H1 (cell line): Measurements from ENCODE around the gene CACNA2D1. TPM values are rescaled to one million over a fixed set of nuclear protein-coding genes. Genes with fewer than 3 reads are reported as not detected.

Experiments
- CTCF ChIA-PET: fragments of 300-600 bp; sonication (Branson Sonifier 250); formaldehyde crosslinking; loops from one replicate; lab custom pipeline; 2021; ENCODE audit not compliant: partially characterized antibody; lab: Charles Lee
- POLR2A ChIA-PET: fragments of 300-600 bp; sonication (Branson Sonifier 250); formaldehyde crosslinking; loops from one replicate; lab custom pipeline; 2021; ENCODE audit warnings: inconsistent platforms; ENCODE audit not compliant: partially characterized antibody; lab: Charles Lee
- DNase-seq, 2 experiments: peaks; one replicate each; pipeline versions ENCODE4 v3.0.0 to v3.0.0-alpha.2; 2010 to 2022; ENCODE audit warnings: low spot score in 2 of 2, low read depth in 1 of 2, mixed read lengths in 1 of 2
- FAIRE-seq: peaks from 2 replicates; lab custom pipeline; 2011; peaks lifted over from hg19 to GRCh38; lab: Jason Lieb, UNC
- H2AFZ ChIP-seq: 2 replicates; pipeline ENCODE4 v1.8.1; 2012; ENCODE audit warnings: low read length, inconsistent platforms
- H2AK5ac ChIP-seq: 2 replicates; pipeline ENCODE4 v1.6.1; 2013; ENCODE audit warnings: low read depth, low read length
- H2BK120ac ChIP-seq: replicated peaks from 2 replicates; pipeline ENCODE3; 2013; ENCODE audit warnings: low read depth, low read length, inconsistent platforms
- H2BK12ac ChIP-seq: 2 replicates; pipeline ENCODE4 v1.6.1; 2013; ENCODE audit warnings: low read depth, low read length
- H2BK15ac ChIP-seq: 2 replicates; pipeline ENCODE4 v1.6.1; 2013; ENCODE audit warnings: low read length
- H2BK20ac ChIP-seq: 2 replicates; pipeline ENCODE4 v1.6.1; 2013; ENCODE audit warnings: low read length
- H2BK5ac ChIP-seq: 2 replicates; pipeline ENCODE4 v1.6.1; 2013; ENCODE audit warnings: low read depth, low read length
- H3K14ac ChIP-seq: 2 replicates; pipeline ENCODE4 v1.6.1; 2013; ENCODE audit warnings: inconsistent platforms; ENCODE audit not compliant: insufficient read length
- H3K18ac ChIP-seq: 2 replicates; pipeline ENCODE4 v1.6.1; 2013; ENCODE audit warnings: low read length; ENCODE audit errors: extremely low read depth
- H3K23ac ChIP-seq: 2 replicates; pipeline ENCODE4 v1.6.1; 2013; ENCODE audit warnings: inconsistent platforms; ENCODE audit not compliant: insufficient read length
- H3K23me2 ChIP-seq: 2 replicates; pipeline ENCODE4 v1.6.1; 2013; ENCODE audit warnings: low read depth, low read length
- H3K27ac ChIP-seq: 2 replicates; pipeline ENCODE4 v1.6.1; 2011; ENCODE audit warnings: low read depth, low read length, inconsistent platforms
- H3K27me3 ChIP-seq, 4 experiments: replicated peaks in 1 of 4; 1 replicate in 1 of 4; 2 replicates in 3 of 4; pipeline versions ENCODE4 v1.6.1 to v1.8.1; 2011 to 2013; ENCODE audit warnings: low read length in 3 of 4, mild to moderate bottlenecking in 3 of 4, inconsistent platforms in 2 of 4, mixed read lengths in 2 of 4, moderate library complexity in 1 of 4; ENCODE audit not compliant: control insufficient read depth in 3 of 4, insufficient read depth in 3 of 4; ENCODE audit errors: extremely low read depth in 1 of 4
- H3K36me3 ChIP-seq, 4 experiments: 2 replicates each; pipeline versions ENCODE4 v1.6.1 to v1.8.1; 2011 to 2013; ENCODE audit warnings: mild to moderate bottlenecking in 4 of 4, low read length in 3 of 4, moderate library complexity in 2 of 4, control low read depth in 1 of 4, inconsistent platforms in 1 of 4; ENCODE audit not compliant: insufficient read depth in 4 of 4, control insufficient read depth in 2 of 4
- H3K4ac ChIP-seq: replicated peaks from 2 replicates; pipeline ENCODE3; 2013; ENCODE audit warnings: low read length, low read depth, mixed read lengths, inconsistent platforms; ENCODE audit not compliant: insufficient read length
- H3K4me1 ChIP-seq, 4 experiments: replicated peaks in 1 of 4; 1 replicate in 1 of 4; 2 replicates in 3 of 4; pipeline versions ENCODE4 v1.6.1 to v1.8.1; 2011 to 2013; ENCODE audit warnings: low read length in 3 of 4, inconsistent platforms in 2 of 4, mixed read lengths in 1 of 4; ENCODE audit not compliant: insufficient read depth in 4 of 4, control insufficient read depth in 3 of 4
- H3K4me2 ChIP-seq, 2 experiments: 2 replicates each; pipeline versions ENCODE4 v1.6.1 to v1.8.1; 2011 to 2013; ENCODE audit warnings: low read depth in 2 of 2, low read length in 2 of 2, control low read depth in 1 of 2, inconsistent platforms in 1 of 2, mild to moderate bottlenecking in 1 of 2; ENCODE audit not compliant: insufficient read depth in 1 of 2
- H3K4me3 ChIP-seq, 4 experiments: fragments of 200-600, 300-600 bp in 1 of 4; sonication (generic), shearing (Covaris generic), sonication (Bioruptor Twin) in 1 of 4; 2 replicates each; pipeline versions ENCODE4 v1.5.1 to v1.8.1; 2011 to 2016; ENCODE audit warnings: low read length in 4 of 4, low read depth in 3 of 4, control low read depth in 2 of 4, inconsistent platforms in 2 of 4, mild to moderate bottlenecking in 2 of 4, mixed read lengths in 1 of 4, moderate library complexity in 1 of 4; ENCODE audit not compliant: insufficient read depth in 2 of 4; ENCODE audit errors: extremely low read depth in 1 of 4
- H3K56ac ChIP-seq: replicated peaks from 2 replicates; pipeline ENCODE3; 2013; ENCODE audit warnings: low read depth, mild to moderate bottlenecking, mixed read lengths, low read length, inconsistent platforms; ENCODE audit not compliant: insufficient read length
- H3K79me1 ChIP-seq: 2 replicates; pipeline ENCODE4 v1.6.1; 2013; ENCODE audit warnings: low read depth, low read length, control low read depth
- H3K79me2 ChIP-seq, 2 experiments: 2 replicates each; pipeline versions ENCODE4 v1.6.1 to v1.8.1; 2012 to 2013; ENCODE audit warnings: low read length in 2 of 2, mild to moderate bottlenecking in 2 of 2, inconsistent platforms in 1 of 2; ENCODE audit not compliant: insufficient read depth in 2 of 2, control insufficient read depth in 1 of 2
- H3K9ac ChIP-seq, 4 experiments: replicated peaks in 1 of 4; 1 replicate in 1 of 4; 2 replicates in 3 of 4; pipeline versions ENCODE4 v1.6.1 to v1.8.1; 2011 to 2013; ENCODE audit warnings: low read depth in 3 of 4, low read length in 3 of 4, control low read depth in 2 of 4, mild to moderate bottlenecking in 2 of 4, moderate library complexity in 2 of 4, inconsistent platforms in 1 of 4; ENCODE audit errors: extremely low read depth in 1 of 4
- H3K9me3 ChIP-seq, 2 experiments: 2 replicates each; pipeline versions ENCODE4 v1.6.1 to v1.8.1; 2012 to 2013; ENCODE audit warnings: mild to moderate bottlenecking in 2 of 2, moderate library complexity in 2 of 2, control low read depth in 1 of 2, inconsistent platforms in 1 of 2, low read depth in 1 of 2, low read length in 1 of 2, mixed read lengths in 1 of 2; ENCODE audit not compliant: insufficient read depth in 2 of 2
- H4K20me1 ChIP-seq, 2 experiments: replicated peaks in 1 of 2; 2 replicates each; pipeline versions ENCODE3 to v1.8.1; 2011 to 2013; ENCODE audit warnings: inconsistent platforms in 2 of 2, low read length in 2 of 2, mild to moderate bottlenecking in 1 of 2; ENCODE audit not compliant: insufficient read depth in 2 of 2, control insufficient read depth in 1 of 2
- H4K5ac ChIP-seq: 2 replicates; pipeline ENCODE4 v1.6.1; 2013; ENCODE audit warnings: low read length, low read depth, mixed read lengths, inconsistent platforms; ENCODE audit not compliant: insufficient read length
- H4K8ac ChIP-seq: 2 replicates; pipeline ENCODE4 v1.8.0; 2013; ENCODE audit warnings: mild to moderate bottlenecking, moderate library complexity, low read length, inconsistent platforms; ENCODE audit not compliant: insufficient read depth; ENCODE audit errors: extremely low read depth
- H4K91ac ChIP-seq: replicated peaks from 2 replicates; pipeline ENCODE3; 2013; ENCODE audit warnings: low read length, mixed read lengths, inconsistent platforms; ENCODE audit not compliant: insufficient read length
- FOSL1 ChIP-seq: IDR thresholded peaks from 2 replicates; pipeline ENCODE4 v1.6.1; 2011; ENCODE audit warnings: mild to moderate bottlenecking, low read depth, low read length, moderate library complexity; ENCODE audit not compliant: insufficient read depth
- GTF2F1 ChIP-seq: IDR thresholded peaks from 2 replicates; pipeline ENCODE4 v1.6.1; 2012; ENCODE audit warnings: low read depth, low read length, improper control_type of control experiment, borderline replicate concordance
- RXRA ChIP-seq: IDR thresholded peaks from 2 replicates; pipeline ENCODE4 v1.6.1; 2011; ENCODE audit warnings: low read depth, mild to moderate bottlenecking, low read length, moderate library complexity; ENCODE audit not compliant: insufficient read depth
- SP4 ChIP-seq: IDR thresholded peaks from 2 replicates; pipeline ENCODE4 v1.6.1; 2012; ENCODE audit warnings: low read length, inconsistent platforms
- TAF1 ChIP-seq: IDR thresholded peaks from 2 replicates; pipeline ENCODE4 v1.6.1; 2011; ENCODE audit warnings: mild to moderate bottlenecking, low read depth, low read length
- WGBS, 2 experiments: shearing (Covaris generic) in 1 of 2; methylation state at CpG; one replicate each; pipeline versions ENCODE4 v1.1.6 to v1.1.7; 2013 to 2015; ENCODE audit warnings: low lambda C conversion rate in 2 of 2, mixed read lengths in 2 of 2, inconsistent platforms in 1 of 2, low coverage in 1 of 2, missing lambda C conversion rate in 1 of 2; ENCODE audit not compliant: insufficient replicate concordance in 2 of 2, insufficient coverage in 1 of 2, insufficient read length in 1 of 2; ENCODE audit errors: extremely low coverage in 1 of 2, missing lambda C conversion rate in 1 of 2; 5-methylcytosine and 5-hydroxymethylcytosine counted together
- polyA plus RNA-seq, 7 experiments: library from polyadenylated mRNA; depleted of rRNA in 3 of 7; stranded (reverse) in 5 of 7; unstranded in 2 of 7; fragments of >200 nt in 5 of 7; fragments of 200-250 nt in 2 of 7; gene quantifications; 1 replicate in 5 of 7; 2 replicates in 1 of 7; 4 replicates in 1 of 7; pipeline versions ENCODE4 v1.2.1 to v1.2.3, GENCODE V29; 2011 to 2013; ENCODE audit warnings: missing spikeins in 2 of 7, mixed read lengths in 2 of 7
- total RNA-seq: library from RNA; stranded (reverse); fragmentation: NEBNext Ultra II Directional; extraction: Animal tissue kit (Norgen Biotek cat#: 25700); gene quantifications from 2 replicates; pipeline ENCODE4 v1.2.1, GENCODE V29; 2021

Gene CACNA2D1
- total and polyA plus RNA-seq, 2 of the 8 experiments (the other 6 are each of a cell fraction or from before 2014, with no cell fraction given) = 4.3 to 27.3 TPM

DNA sequence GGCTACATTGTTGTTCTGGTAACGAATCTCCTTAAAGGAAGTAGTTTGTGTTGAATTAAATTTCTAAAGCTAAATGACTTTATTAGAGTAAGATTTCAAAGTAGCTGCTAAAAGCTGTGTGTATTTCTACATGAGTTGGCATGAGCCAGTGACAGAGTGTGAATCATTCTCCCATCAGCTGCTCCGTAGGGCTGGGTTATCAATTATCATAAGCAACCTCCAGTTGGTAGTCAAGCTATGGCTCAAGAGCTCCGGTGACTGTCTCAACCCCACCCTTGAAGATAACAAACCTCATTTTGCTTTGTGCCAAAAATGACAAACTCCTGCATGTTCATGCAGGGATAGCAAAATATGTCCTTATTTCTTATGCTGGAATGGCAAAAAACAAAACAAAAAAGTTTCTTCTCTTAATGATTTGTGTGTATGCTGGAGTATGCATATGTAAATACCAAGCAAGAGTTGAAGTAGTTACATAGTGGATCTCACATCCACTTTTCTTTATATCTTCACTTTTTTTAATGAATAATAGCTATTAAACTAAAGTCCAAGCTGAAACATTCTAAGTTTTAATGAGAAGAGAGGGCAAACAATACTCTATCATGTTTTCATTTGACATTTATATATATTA, 249.4 kb downstream of the CACNA2D1 start:
- H2BK120ac ChIP-seq = no peak overlapping the region
- no peak overlapping the region for H2BK12ac ChIP-seq
- no peak overlapping the region for H3K9ac ChIP-seq
- H3K4ac ChIP-seq = no peak overlapping the region
- no peak for TF ChIP-seq TAF1
- no peak for TF ChIP-seq GTF2F1
- no peak for TF ChIP-seq RXRA
- no peak for TF ChIP-seq FOSL1
- TF ChIP-seq SP4 = no peak
- DNase-seq (no peak), FAIRE-seq (no peak)
- H4K91ac ChIP-seq = no peak overlapping the region
- no peak overlapping the region for H3K27ac ChIP-seq
- no peak overlapping the region for H3K4me3 ChIP-seq
- H2AK5ac ChIP-seq = no peak overlapping the region
- H3K18ac ChIP-seq = no peak overlapping the region
- H3K23me2 ChIP-seq = no peaks in the 10 kb centered on the region
- ChIA-PET CTCF (no interaction called here), POLR2A (no interaction called here)
- H3K4me1 ChIP-seq = no peaks in the 10 kb centered on the region
- H4K20me1 ChIP-seq = no peaks in the 10 kb centered on the region
- no peak overlapping the region for H3K4me2 ChIP-seq
- no peaks in the 10 kb centered on the region for H3K27me3 ChIP-seq
- H2BK20ac ChIP-seq = no peak overlapping the region
- H3K36me3 ChIP-seq = no peaks in the 10 kb centered on the region
- no peak overlapping the region for H2BK15ac ChIP-seq
- H3K23ac ChIP-seq = no peak overlapping the region
- no peaks in the 10 kb centered on the region for H3K79me1 ChIP-seq
- H2BK5ac ChIP-seq = no peak overlapping the region
- no peak overlapping the region for H3K56ac ChIP-seq
- no peak overlapping the region for H3K14ac ChIP-seq
- no peak overlapping the region for H4K5ac ChIP-seq
- 89% methylated on average over 3 of the region's 3 CpGs; no CpG with 5 or more reads in 1 of the 2 experiments for WGBS, 2 experiments
- H4K8ac ChIP-seq = no peak overlapping the region
- no peaks in the 10 kb centered on the region for H3K9me3 ChIP-seq
- no peak overlapping the region for H2AFZ ChIP-seq
- H3K79me2 ChIP-seq = no peaks in the 10 kb centered on the region
